GM12878 (cell line): ENCODE measurements around the gene C12orf60. TPM values are rescaled to one million over a fixed set of nuclear protein-coding genes. Genes with fewer than 3 reads are reported as not detected.

Experiments
- EGR1 ChIP-seq, 2 experiments: IDR thresholded peaks; 1 replicate in 1 of 2; 2 replicates in 1 of 2; pipeline ENCODE4 v1.6.1; 2011 to 2012; ENCODE audit warnings: low read depth in 2 of 2, low read length in 2 of 2, borderline replicate concordance in 1 of 2, mild to moderate bottlenecking in 1 of 2, moderate library complexity in 1 of 2
- ELK1 ChIP-seq: IDR thresholded peaks from 2 replicates; pipeline ENCODE4 v1.6.1; 2012; ENCODE audit warnings: low read depth, low read length, improper control_type of control experiment
- EZH2 ChIP-seq: IDR thresholded peaks from 2 replicates; pipeline ENCODE4 v1.6.1; 2012; ENCODE audit warnings: low read depth, mild to moderate bottlenecking, control low read depth, inconsistent platforms, low read length, borderline replicate concordance; ENCODE audit not compliant: control insufficient read depth
- HDGF ChIP-seq: fragments of 450-650 bp; IDR thresholded peaks from 2 replicates; pipeline ENCODE4 v1.6.1; 2016; ENCODE audit warnings: antibody characterized with exemption
- IRF3 ChIP-seq: fragments of 450-650 bp; IDR thresholded peaks from 2 replicates; pipeline ENCODE4 v1.6.1; 2014; ENCODE audit warnings: mild to moderate bottlenecking
- MEF2B ChIP-seq: fragments of 450-650 bp; IDR thresholded peaks from 2 replicates; pipeline ENCODE4 v1.6.1; 2018; ENCODE audit warnings: mild to moderate bottlenecking, moderate library complexity; ENCODE audit not compliant: partially characterized antibody, poor library complexity, severe bottlenecking
- NBN ChIP-seq: fragments of 450-650 bp; IDR thresholded peaks from 2 replicates; pipeline ENCODE4 v1.6.1; 2016
- NR2C2 ChIP-seq: IDR thresholded peaks from 2 replicates; pipeline ENCODE4 v1.6.1; 2011; ENCODE audit warnings: borderline replicate concordance, low read depth; ENCODE audit not compliant: control insufficient read depth, insufficient read length
- PAX8 ChIP-seq: fragments of 450-650 bp; IDR thresholded peaks from 2 replicates; pipeline ENCODE4 v1.6.1; 2017; ENCODE audit warnings: mild to moderate bottlenecking, moderate library complexity
- REST ChIP-seq: IDR thresholded peaks from 2 replicates; pipeline ENCODE4 v1.6.1; 2012; ENCODE audit warnings: mild to moderate bottlenecking, low read depth, low read length
- SMAD1 ChIP-seq: fragments of 450-650 bp; IDR thresholded peaks from 2 replicates; pipeline ENCODE4 v1.6.1; 2018; ENCODE audit warnings: mild to moderate bottlenecking, low read depth; ENCODE audit not compliant: partially characterized antibody
- SMC3 ChIP-seq: IDR thresholded peaks from 2 replicates; pipeline ENCODE4 v1.6.1; 2011; ENCODE audit warnings: low read length, improper control_type of control experiment, borderline replicate concordance
- SUPT20H ChIP-seq: IDR thresholded peaks from 2 replicates; pipeline ENCODE4 v1.6.1; 2011; ENCODE audit warnings: low read depth, mild to moderate bottlenecking, low read length, moderate library complexity, borderline replicate concordance; ENCODE audit not compliant: control insufficient read depth
- SUZ12 ChIP-seq: fragments of 200-600 bp; sonication (generic); IDR thresholded peaks from one replicate; pipeline ENCODE4 v1.6.1; 2018; ENCODE audit warnings: antibody characterized with exemption, mild to moderate bottlenecking; ENCODE audit not compliant: unreplicated experiment
- TCF12 ChIP-seq: IDR thresholded peaks from 2 replicates; pipeline ENCODE4 v1.6.1; 2011; ENCODE audit warnings: low read depth, mild to moderate bottlenecking, low read length
- ZBED1 ChIP-seq: IDR thresholded peaks from 2 replicates; pipeline ENCODE4 v1.6.1; 2016; ENCODE audit warnings: borderline replicate concordance
- ZSCAN29 ChIP-seq: fragments of 450-650 bp; IDR thresholded peaks from 2 replicates; pipeline ENCODE4 v1.6.1; 2017; ENCODE audit warnings: mild to moderate bottlenecking, moderate library complexity
- polyA plus RNA-seq, 11 experiments: library from polyadenylated mRNA; depleted of rRNA in 4 of 11; unstranded in 6 of 11; stranded (reverse) in 5 of 11; fragments of >200 nt; fragmentation: Nextera tagmentation in 4 of 11; fragmentation: Illumina TruSeq in 1 of 11; extraction: Ambion mirVana in 4 of 11; extraction: Trizol in 1 of 11; gene quantifications; 1 replicate in 1 of 11; 2 replicates in 10 of 11; pipeline versions ENCODE4 v1.2.1 to v1.2.3, GENCODE V29; 2011 to 2016; ENCODE audit warnings: inconsistent platforms in 2 of 11, missing spikeins in 2 of 11, low read depth in 1 of 11
- total RNA-seq, 4 experiments: library from RNA; depleted of rRNA in 3 of 4; stranded (reverse); fragments of >200 nt in 3 of 4; fragmentation: Illumina TruSeq in 1 of 4; extraction: Trizol in 1 of 4; gene quantifications; 2 replicates each; pipeline versions ENCODE4 v1.2.1 to v1.2.3, GENCODE V29; 2013 to 2021
- TF ChIP-seq, protein P1 (sequence below), 3 experiments: IDR thresholded peaks in 2 of 3; conservative IDR thresholded peaks in 1 of 3; 2 replicates each; pipeline ENCODE4 v1.5.1; 2011; ENCODE audit warnings: low read depth in 3 of 3, low read length in 3 of 3, mild to moderate bottlenecking in 3 of 3, control low read depth in 2 of 3, moderate library complexity in 2 of 3, inconsistent platforms in 1 of 3, mixed read lengths in 1 of 3; ENCODE audit not compliant: control insufficient read depth in 2 of 3, insufficient read depth in 1 of 3; ENCODE audit errors: extremely low read depth in 1 of 3
- TF ChIP-seq, protein P2 (sequence below): fragments of 450-650 bp; IDR thresholded peaks from 2 replicates; pipeline ENCODE4 v1.6.1; 2017; ENCODE audit warnings: mild to moderate bottlenecking

C12orf60 gene
- total and polyA plus RNA-seq, 10 of the 15 experiments (the other 5 are each of a cell fraction or from before 2014, with no cell fraction given) = 1.8 to 7.2 (median 3.2) TPM

DNA sequence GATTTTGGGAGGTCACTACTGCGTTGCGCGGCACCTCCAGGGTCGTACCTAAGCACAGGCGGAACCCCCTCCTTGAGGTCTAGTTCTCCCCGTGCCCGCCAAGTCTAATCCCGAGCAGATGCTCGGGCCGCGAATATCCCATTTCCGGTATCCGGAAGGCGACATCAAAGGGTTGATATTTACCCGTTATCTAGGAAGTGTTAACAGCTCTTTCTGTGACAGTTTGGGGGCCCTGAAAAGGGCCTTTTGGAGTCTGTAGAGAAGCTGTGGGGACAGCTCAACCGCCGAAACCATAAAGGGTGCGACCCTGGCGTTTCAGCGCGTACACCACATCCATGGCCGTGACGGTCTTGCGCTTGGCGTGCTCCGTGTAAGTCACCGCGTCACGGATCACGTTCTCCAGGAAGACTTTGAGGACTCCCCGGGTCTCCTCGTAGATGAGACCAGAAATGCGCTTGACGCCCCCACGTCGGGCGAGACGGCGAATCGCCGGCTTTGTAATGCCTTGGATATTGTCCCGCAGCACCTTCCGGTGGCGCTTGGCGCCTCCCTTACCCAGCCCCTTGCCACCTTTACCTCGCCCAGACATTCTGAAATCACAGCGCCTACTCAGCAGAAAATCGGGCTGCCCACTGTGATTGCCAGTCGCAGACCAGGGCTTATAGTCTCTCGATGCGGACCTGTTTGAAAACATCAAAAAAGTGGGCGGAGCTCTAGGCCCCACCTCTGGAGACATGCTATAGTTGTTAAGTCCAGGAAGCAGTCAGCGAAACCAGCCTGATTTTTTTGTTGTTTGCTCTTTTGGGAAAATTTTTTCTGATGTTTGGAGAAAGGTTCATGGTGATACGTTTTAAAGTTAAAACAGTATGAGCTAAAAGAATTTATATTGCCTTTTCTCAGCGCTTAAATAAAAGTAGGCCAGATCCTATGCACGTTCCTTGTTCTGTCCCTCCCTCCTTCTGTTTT is 32.7 kb upstream of the C12orf60 start (continued):
- TF ChIP-seq, protein P1, sequence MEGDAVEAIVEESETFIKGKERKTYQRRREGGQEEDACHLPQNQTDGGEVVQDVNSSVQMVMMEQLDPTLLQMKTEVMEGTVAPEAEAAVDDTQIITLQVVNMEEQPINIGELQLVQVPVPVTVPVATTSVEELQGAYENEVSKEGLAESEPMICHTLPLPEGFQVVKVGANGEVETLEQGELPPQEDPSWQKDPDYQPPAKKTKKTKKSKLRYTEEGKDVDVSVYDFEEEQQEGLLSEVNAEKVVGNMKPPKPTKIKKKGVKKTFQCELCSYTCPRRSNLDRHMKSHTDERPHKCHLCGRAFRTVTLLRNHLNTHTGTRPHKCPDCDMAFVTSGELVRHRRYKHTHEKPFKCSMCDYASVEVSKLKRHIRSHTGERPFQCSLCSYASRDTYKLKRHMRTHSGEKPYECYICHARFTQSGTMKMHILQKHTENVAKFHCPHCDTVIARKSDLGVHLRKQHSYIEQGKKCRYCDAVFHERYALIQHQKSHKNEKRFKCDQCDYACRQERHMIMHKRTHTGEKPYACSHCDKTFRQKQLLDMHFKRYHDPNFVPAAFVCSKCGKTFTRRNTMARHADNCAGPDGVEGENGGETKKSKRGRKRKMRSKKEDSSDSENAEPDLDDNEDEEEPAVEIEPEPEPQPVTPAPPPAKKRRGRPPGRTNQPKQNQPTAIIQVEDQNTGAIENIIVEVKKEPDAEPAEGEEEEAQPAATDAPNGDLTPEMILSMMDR (IDR thresholded peaks at IDR 0.05 in 2 of 3, conservative IDR thresholded peaks at IDR 0.05 in 1 of 3; ENCODE audit: control insufficient read depth in 2 of 3, extremely low read depth in 1 of 3, insufficient read depth in 1 of 3, low read depth in 3 of 3, low read length in 3 of 3) = no peak
- no peak for TF ChIP-seq PAX8
- peak; percentile 79 for TF ChIP-seq TCF12
- TF ChIP-seq, protein P2, sequence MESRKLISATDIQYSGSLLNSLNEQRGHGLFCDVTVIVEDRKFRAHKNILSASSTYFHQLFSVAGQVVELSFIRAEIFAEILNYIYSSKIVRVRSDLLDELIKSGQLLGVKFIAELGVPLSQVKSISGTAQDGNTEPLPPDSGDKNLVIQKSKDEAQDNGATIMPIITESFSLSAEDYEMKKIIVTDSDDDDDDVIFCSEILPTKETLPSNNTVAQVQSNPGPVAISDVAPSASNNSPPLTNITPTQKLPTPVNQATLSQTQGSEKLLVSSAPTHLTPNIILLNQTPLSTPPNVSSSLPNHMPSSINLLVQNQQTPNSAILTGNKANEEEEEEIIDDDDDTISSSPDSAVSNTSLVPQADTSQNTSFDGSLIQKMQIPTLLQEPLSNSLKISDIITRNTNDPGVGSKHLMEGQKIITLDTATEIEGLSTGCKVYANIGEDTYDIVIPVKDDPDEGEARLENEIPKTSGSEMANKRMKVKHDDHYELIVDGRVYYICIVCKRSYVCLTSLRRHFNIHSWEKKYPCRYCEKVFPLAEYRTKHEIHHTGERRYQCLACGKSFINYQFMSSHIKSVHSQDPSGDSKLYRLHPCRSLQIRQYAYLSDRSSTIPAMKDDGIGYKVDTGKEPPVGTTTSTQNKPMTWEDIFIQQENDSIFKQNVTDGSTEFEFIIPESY = no peak
- peak; percentile 60; the same call in 1 of the 2 replicates for TF ChIP-seq ELK1
- TF ChIP-seq IRF3 = peak; percentile 62
- TF ChIP-seq SMAD1 = peak; percentile 99
- TF ChIP-seq ZBED1 = peak; percentile 98
- peak; percentile 20 for TF ChIP-seq MEF2B
- no peak for TF ChIP-seq EZH2
- TF ChIP-seq EGR1 (IDR thresholded peaks at IDR 0.05; ENCODE audit: borderline replicate concordance in 1 of 2, low read depth in 2 of 2, low read length in 2 of 2) = peak; percentile 58 to 65; a peak in 2 of 3 replicates
- TF ChIP-seq HDGF = no peak
- TF ChIP-seq SUZ12 = no peak
- peak; percentile 90 for TF ChIP-seq NBN
- TF ChIP-seq SMC3 = no peak
- TF ChIP-seq NR2C2 = no peak
- TF ChIP-seq SUPT20H = no peak
- TF ChIP-seq ZSCAN29 = no peak
- TF ChIP-seq REST = no peak
